ENCODE results near the gene P3H3.

P3H3 gene

DNA sequence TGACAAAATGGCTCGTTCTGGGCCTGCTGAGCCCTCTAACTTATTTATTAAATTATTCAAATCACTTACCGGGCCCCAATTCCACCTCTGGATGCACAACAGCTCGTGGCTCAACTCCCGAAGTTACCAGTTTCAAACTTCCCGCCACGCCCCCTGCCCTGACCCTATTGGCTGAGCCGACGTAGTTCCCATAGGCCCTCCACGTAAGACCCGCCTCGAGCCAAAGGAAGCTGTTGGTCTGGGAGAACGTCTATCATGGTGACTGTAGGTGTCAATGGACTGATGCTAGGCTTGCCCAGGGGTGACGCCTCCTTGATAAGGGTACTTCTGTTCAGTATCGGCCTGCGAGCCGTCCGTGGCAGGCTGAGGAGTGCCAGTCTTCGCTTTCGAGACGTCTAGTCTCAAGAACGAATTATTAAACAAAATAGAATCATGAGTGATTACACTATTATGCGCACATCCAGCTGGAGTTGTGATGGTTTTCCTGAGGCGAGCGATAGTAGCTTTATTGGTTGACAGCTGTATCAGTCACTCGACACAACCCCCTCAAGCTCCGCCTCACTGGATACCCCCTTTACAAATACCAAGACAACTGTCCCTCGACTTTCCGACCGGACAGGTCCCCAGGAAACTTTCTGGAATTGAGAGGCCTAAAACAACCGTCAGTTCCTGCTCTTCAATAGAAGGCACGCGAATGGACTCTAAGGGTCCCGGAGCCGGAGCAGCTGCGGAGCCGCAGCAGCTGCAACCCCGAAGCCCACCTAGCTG is 23.1 kb downstream of the P3H3 start, which contains the start of gene CDCA3:
TSS of gene CDCA3 (minus strand) at position 134 of the 768 bp plus-strand sequence. CDS start 334 bp downstream, outside the sequence.
- Histone ChIP-seq H3K27me3 (ENCODE audit: insufficient read depth, low read length) (no peaks in the 10 kb centered on the region), H3K27ac (ENCODE audit: low read length) (peak within 1 kb of the TSS; percentile 80), H3K4me1 (ENCODE audit: insufficient read depth, low read length) (peaks cover 9% of the 10 kb centered on the region; the same call in 1 of the 2 replicates), H3K9me3 (ENCODE audit: insufficient read depth, low read depth, low read length) (no peaks in the 10 kb centered on the region), H3K4me3 (ENCODE audit: low read length) (peak within 1 kb of the TSS; percentile 77), H3K9ac (ENCODE audit: low read depth, low read length) (peak within 1 kb of the TSS; percentile 89), H3K36me3 (ENCODE audit: insufficient read depth, low read depth, low read length) (peaks cover 53% of the 10 kb centered on the region)

DNA sequence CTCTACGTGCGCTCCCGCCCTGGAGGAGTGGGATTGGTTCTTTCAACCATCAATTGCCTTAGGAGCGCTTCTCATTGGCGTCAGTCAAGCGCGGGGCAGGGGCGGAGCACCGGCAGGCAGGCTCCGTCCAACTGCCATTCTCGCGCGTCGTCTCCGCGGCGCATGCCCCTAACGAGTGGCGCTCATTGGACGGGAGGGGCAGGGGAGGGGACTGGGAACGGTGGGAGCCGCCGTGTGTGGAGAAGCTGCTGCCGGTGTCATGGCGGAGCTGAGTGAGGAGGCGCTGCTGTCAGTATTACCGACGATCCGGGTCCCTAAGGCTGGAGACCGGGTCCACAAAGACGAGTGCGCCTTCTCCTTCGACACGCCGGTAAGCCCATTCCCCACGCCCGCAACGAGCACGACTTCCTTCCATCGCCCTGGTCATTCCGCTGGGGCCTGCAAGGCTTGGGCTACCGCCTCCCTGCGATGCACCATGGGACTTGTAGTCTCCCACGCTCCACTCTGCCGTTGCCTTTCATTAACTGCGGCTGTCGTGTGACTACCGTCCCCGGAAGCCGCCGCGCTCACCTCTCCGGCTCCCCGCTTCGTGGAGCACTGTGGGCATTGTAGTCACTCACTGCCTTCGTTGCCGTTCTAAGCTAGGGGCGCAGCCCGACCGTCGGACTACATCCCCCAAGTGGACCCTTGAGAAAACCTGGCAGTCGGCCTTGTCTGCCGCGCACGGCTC is 23.9 kb downstream of the P3H3 start, which contains the start of gene USP5:
TSS of gene USP5 (plus strand) at position 230 of the 730 bp plus-strand sequence. CDS start at position 260, 30 bp downstream.
- H3K9ac ChIP-seq (ENCODE audit: low read depth, low read length) = peak within 1 kb of the TSS; percentile 89
- H3K27ac ChIP-seq (ENCODE audit: low read length) = peak within 1 kb of the TSS; percentile 80
- no peaks in the 10 kb centered on the region for H3K9me3 ChIP-seq (ENCODE audit: insufficient read depth, low read depth, low read length)
- no peaks in the 10 kb centered on the region for H3K27me3 ChIP-seq (ENCODE audit: insufficient read depth, low read length)
- peaks cover 9% of the 10 kb centered on the region; the same call in 1 of the 2 replicates for H3K4me1 ChIP-seq (ENCODE audit: insufficient read depth, low read length)
- H3K4me3 ChIP-seq (ENCODE audit: low read length) = peak within 1 kb of the TSS; percentile 77
- H3K36me3 ChIP-seq (ENCODE audit: insufficient read depth, low read depth, low read length) = peaks cover 53% of the 10 kb centered on the region

DNA sequence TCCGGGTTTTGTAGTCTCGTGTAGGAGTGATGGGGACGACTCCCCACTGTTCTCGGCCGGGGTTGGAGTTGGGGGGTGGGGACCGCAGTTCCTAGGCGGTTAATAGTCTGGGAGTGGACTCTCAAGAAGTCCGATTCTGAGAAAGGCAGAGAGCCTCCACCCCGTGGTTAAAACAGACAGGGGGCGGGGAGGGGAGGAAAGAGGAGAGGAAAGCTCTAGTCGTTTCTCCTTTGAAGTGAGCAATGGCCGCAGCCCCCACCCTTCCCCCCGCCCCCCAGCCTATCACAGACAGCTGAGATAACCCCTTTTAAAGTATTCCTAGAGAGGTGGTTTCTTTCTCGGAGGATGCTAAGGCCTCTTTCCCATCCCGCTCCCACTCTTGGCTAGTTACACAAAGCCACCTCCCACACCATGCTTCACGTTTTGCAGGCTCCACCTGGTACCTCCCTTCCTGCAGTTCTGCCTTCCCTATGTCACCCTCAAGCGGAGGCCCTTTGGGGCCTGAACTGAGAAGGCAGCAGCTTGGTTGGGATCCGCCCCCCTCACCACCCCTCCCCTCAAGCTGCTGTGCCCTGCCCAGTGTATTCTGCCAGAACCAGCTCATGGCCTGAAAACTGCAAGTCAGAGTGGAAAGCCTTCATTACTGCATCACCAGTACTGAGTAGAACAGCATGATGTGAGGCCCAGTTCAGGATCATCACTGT is 24.6 kb downstream of the P3H3 start:
- no peak overlapping the region for H3K27ac ChIP-seq (ENCODE audit: low read length)
- H3K36me3 ChIP-seq (ENCODE audit: insufficient read depth, low read depth, low read length) = peaks cover 53% of the 10 kb centered on the region

DNA sequence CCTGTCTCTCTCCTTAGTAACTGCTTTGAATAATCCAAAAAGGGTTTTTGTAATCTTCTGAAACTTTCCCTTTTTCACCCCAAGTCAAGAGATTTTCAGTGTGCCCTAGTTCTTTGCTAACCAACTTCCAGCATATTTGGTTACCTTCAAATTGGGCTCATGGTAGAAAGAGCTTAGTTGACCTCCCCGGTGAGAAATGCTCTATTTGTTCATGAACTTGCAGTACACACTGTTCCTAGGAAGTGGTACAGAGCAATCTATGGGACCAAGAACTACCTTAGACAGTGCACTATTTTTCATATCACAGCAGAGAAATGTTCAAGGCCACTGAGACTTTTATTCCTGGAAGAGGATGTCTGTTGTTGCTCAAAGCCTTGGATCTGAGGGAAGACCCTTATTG is 25.4 kb downstream of the P3H3 start:
- Histone ChIP-seq H3K27ac (ENCODE audit: low read length) (no peak overlapping the region), H3K4me1 (ENCODE audit: insufficient read depth, low read length) (peaks cover 9% of the 10 kb centered on the region; the same call in 1 of the 2 replicates), H3K9me3 (ENCODE audit: insufficient read depth, low read depth, low read length) (no peaks in the 10 kb centered on the region), H3K27me3 (ENCODE audit: insufficient read depth, low read length) (no peaks in the 10 kb centered on the region), H3K36me3 (ENCODE audit: insufficient read depth, low read depth, low read length) (peaks cover 55% of the 10 kb centered on the region), H3K9ac (ENCODE audit: low read depth, low read length) (peak overlapping the region; percentile 75; the same call in 1 of the 2 replicates), H3K4me3 (ENCODE audit: low read length) (peak overlapping the region; percentile 77; the same call in 1 of the 2 replicates)

More for the DNA sequence above, 24.6 kb downstream of the P3H3 start:
- H3K4me3 ChIP-seq (ENCODE audit: low read length) = peak overlapping the region; percentile 77
- H3K4me1 ChIP-seq (ENCODE audit: insufficient read depth, low read length) = peaks cover 9% of the 10 kb centered on the region; the same call in 1 of the 2 replicates
- H3K9me3 ChIP-seq (ENCODE audit: insufficient read depth, low read depth, low read length) = no peaks in the 10 kb centered on the region
- H3K27me3 ChIP-seq (ENCODE audit: insufficient read depth, low read length) = no peaks in the 10 kb centered on the region
- H3K9ac ChIP-seq (ENCODE audit: low read depth, low read length) = peak overlapping the region; percentile 75; the same call in 1 of the 2 replicates

DNA sequence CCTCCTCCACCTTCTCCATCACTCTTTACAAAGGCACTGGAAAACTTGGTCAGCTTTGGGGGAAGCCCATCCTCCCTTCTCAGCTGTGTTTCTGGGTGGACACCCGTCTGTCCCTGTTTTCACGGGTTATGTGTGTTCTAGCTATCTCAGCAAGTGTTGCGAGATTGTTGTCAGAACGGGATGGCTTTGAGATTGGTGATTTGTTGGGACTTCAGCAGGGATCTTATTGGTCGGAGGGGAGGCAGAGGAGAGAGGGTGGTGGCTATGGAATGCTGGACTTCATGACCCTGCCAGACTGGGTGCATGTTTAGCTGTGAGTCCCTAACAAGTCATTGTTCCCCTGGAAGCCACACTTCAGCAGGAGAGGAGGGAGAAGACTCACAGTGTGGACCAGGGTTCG is 25.8 kb downstream of the P3H3 start:
- Histone ChIP-seq H3K9me3 (ENCODE audit: insufficient read depth, low read depth, low read length) (no peaks in the 10 kb centered on the region), H3K9ac (ENCODE audit: low read depth, low read length) (no peak overlapping the region), H3K27me3 (ENCODE audit: insufficient read depth, low read length) (no peaks in the 10 kb centered on the region), H3K27ac (ENCODE audit: low read length) (no peak overlapping the region), H3K36me3 (ENCODE audit: insufficient read depth, low read depth, low read length) (peaks cover 55% of the 10 kb centered on the region), H3K4me1 (ENCODE audit: insufficient read depth, low read length) (peaks cover 9% of the 10 kb centered on the region; the same call in 1 of the 2 replicates), H3K4me3 (ENCODE audit: low read length) (no peak overlapping the region)

DNA sequence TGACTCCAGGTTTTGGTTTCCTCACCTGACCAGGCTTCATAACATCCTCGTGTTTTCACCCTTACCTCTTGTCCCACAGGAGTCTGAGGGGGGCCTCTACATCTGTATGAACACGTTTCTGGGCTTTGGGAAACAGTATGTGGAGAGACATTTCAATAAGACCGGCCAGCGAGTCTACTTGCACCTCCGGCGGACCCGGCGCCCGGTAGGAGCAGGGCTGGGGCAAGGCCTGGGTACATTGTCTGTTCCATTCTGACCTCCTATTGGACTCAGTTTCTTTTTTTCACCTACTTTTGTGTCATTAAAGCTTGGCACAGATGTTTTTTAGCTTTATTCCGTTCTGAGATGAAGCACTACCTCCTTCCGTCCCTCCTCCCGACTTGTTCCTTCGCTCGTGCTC is 27.1 kb downstream of the P3H3 start:
- Histone ChIP-seq H3K4me3 (ENCODE audit: low read length) (no peak overlapping the region), H3K27ac (ENCODE audit: low read length) (no peak overlapping the region), H3K27me3 (ENCODE audit: insufficient read depth, low read length) (no peaks in the 10 kb centered on the region), H3K9ac (ENCODE audit: low read depth, low read length) (no peak overlapping the region), H3K36me3 (ENCODE audit: insufficient read depth, low read depth, low read length) (peaks cover 55% of the 10 kb centered on the region), H3K9me3 (ENCODE audit: insufficient read depth, low read depth, low read length) (no peaks in the 10 kb centered on the region), H3K4me1 (ENCODE audit: insufficient read depth, low read length) (peaks cover 8% of the 10 kb centered on the region; the same call in 1 of the 2 replicates)

DNA sequence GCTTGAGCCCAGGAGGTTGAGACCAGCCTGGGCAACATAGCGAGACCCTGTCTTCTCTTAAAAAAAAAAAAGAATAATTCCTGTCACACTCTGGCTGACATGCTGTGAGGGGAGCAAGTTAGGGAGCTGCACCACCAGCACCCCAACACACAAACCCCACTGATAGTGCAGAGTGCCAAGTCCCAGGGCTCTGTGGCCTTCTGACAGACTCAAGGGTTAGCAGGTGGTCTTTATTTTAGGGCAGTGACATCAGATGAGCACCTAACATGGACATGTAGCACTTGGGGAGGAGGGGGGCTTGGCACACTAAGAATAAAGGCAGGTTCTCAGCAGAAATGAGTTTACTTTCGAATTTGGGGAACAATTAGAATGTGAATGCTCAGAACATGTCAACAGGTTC is 30.6 kb downstream of the P3H3 start:
- no peak overlapping the region for H3K27ac ChIP-seq (ENCODE audit: low read length)
- no peaks in the 10 kb centered on the region for H3K9me3 ChIP-seq (ENCODE audit: insufficient read depth, low read depth, low read length)
- no peak overlapping the region for H3K9ac ChIP-seq (ENCODE audit: low read depth, low read length)
- H3K27me3 ChIP-seq (ENCODE audit: insufficient read depth, low read length) = no peaks in the 10 kb centered on the region
- H3K36me3 ChIP-seq (ENCODE audit: insufficient read depth, low read depth, low read length) = peaks cover 90% of the 10 kb centered on the region
- H3K4me1 ChIP-seq (ENCODE audit: insufficient read depth, low read length) = no peaks in the 10 kb centered on the region
- no peak overlapping the region for H3K4me3 ChIP-seq (ENCODE audit: low read length)

DNA sequence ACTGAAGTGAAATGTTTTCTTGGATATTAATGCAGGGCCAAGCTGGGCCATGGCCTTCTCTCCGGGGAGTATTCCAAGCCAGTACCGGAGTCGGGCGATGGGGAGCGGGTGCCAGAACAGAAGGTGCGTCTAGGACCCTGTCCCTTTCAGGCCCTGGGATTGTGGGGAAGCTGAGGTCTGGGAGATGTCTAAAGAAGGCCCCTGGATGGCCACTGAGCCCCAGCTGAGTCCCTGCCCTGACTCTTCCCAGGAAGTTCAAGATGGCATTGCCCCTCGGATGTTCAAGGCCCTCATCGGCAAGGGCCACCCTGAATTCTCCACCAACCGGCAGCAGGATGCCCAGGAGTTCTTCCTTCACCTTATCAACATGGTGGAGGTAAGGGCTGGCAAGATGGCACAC is 31.9 kb downstream of the P3H3 start:
- no peaks in the 10 kb centered on the region for H3K27me3 ChIP-seq (ENCODE audit: insufficient read depth, low read length)
- no peak overlapping the region for H3K9ac ChIP-seq (ENCODE audit: low read depth, low read length)
- peaks cover 99% of the 10 kb centered on the region for H3K36me3 ChIP-seq (ENCODE audit: insufficient read depth, low read depth, low read length)
- no peaks in the 10 kb centered on the region for H3K9me3 ChIP-seq (ENCODE audit: insufficient read depth, low read depth, low read length)
- no peak overlapping the region for H3K27ac ChIP-seq (ENCODE audit: low read length)
- no peak overlapping the region for H3K4me3 ChIP-seq (ENCODE audit: low read length)
- H3K4me1 ChIP-seq (ENCODE audit: insufficient read depth, low read length) = no peaks in the 10 kb centered on the region

DNA sequence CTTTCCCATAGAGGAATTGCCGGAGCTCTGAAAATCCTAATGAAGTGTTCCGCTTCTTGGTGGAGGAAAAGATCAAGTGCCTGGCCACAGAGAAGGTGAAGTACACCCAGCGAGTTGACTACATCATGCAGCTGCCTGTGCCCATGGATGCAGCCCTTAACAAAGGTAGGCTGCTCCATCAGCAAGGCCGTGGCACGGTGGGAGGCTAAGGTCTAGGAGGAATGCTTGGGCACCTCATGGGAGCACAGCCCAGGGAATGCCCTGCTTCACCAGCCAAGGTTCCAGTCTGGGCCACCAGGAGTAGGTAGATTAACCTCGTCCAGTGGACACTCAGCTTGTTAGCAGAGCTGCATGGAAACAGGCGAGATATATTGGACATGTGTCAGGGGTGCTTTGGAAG is 32.7 kb downstream of the P3H3 start:
- no peaks in the 10 kb centered on the region for H3K9me3 ChIP-seq (ENCODE audit: insufficient read depth, low read depth, low read length)
- H3K4me3 ChIP-seq (ENCODE audit: low read length) = no peak overlapping the region
- no peaks in the 10 kb centered on the region for H3K4me1 ChIP-seq (ENCODE audit: insufficient read depth, low read length)
- no peaks in the 10 kb centered on the region for H3K27me3 ChIP-seq (ENCODE audit: insufficient read depth, low read length)
- peaks cover 96% of the 10 kb centered on the region for H3K36me3 ChIP-seq (ENCODE audit: insufficient read depth, low read depth, low read length)
- no peak overlapping the region for H3K9ac ChIP-seq (ENCODE audit: low read depth, low read length)
- no peak overlapping the region for H3K27ac ChIP-seq (ENCODE audit: low read length)

DNA sequence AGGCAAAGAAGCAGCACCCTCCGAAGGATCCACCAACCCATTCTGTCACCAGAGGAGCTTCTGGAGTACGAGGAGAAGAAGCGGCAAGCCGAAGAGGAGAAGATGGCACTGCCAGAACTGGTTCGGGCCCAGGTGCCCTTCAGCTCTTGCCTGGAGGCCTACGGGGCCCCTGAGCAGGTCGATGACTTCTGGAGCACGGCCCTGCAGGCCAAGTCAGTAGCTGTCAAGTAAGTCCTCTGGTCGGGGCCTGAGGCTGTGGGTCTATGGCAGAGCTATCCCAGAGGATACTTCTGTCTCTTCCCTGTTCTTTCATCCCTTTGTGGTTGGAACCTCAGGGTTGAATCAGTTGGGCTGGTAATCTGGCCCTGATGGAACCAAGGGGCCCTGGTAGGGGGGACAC is 33.2 kb downstream of the P3H3 start:
- no peak overlapping the region for H3K4me3 ChIP-seq (ENCODE audit: low read length)
- H3K4me1 ChIP-seq (ENCODE audit: insufficient read depth, low read length) = peaks cover 1% of the 10 kb centered on the region; the same call in 1 of the 2 replicates
- no peaks in the 10 kb centered on the region for H3K9me3 ChIP-seq (ENCODE audit: insufficient read depth, low read depth, low read length)
- H3K36me3 ChIP-seq (ENCODE audit: insufficient read depth, low read depth, low read length) = peaks cover 92% of the 10 kb centered on the region
- no peak overlapping the region for H3K27ac ChIP-seq (ENCODE audit: low read length)
- no peak overlapping the region for H3K9ac ChIP-seq (ENCODE audit: low read depth, low read length)
- no peaks in the 10 kb centered on the region for H3K27me3 ChIP-seq (ENCODE audit: insufficient read depth, low read length)

DNA sequence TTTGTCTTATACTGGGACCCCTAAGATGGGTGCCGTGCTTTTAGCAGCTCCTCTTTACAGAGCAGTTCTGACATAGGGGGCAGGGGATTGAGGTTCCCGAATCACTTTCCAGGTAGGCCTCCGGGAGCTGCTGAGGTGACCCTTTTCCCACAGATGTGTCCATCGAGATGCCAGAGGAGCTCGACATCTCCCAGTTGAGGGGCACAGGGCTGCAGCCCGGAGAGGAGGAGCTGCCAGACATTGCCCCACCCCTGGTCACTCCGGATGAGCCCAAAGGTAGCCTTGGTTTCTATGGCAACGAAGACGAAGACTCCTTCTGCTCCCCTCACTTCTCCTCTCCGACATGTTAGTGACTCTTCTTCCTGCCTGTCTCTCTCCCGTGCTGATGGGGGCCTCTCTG is 34.8 kb downstream of the P3H3 start:
- Histone ChIP-seq H3K9ac (ENCODE audit: low read depth, low read length) (no peak overlapping the region), H3K4me1 (ENCODE audit: insufficient read depth, low read length) (peaks cover 7% of the 10 kb centered on the region; the same call in 1 of the 2 replicates), H3K36me3 (ENCODE audit: insufficient read depth, low read depth, low read length) (peaks cover 76% of the 10 kb centered on the region), H3K4me3 (ENCODE audit: low read length) (no peak overlapping the region), H3K27me3 (ENCODE audit: insufficient read depth, low read length) (no peaks in the 10 kb centered on the region), H3K9me3 (ENCODE audit: insufficient read depth, low read depth, low read length) (no peaks in the 10 kb centered on the region), H3K27ac (ENCODE audit: low read length) (no peak overlapping the region)
